ENCODE results near the gene BACE2.
A peak's percentile ranks its signal among the peaks of the same experiment; 100 is the strongest.
"Not testable (repeated sequence)": the region's sequence is repeated elsewhere in the genome, so short reads cannot be mapped to it uniquely, and the experiment has no call there.

BACE2 gene

GRCh38 chr21:41186755-41187536 lies 19.0 kb downstream of the BACE2 start:
- DNase-seq = no peak

- no peak for DNase-seq
Observed at GRCh38 chr21:41187537-41188025, 19.6 kb downstream of the BACE2 start.

- DNase-seq = no peak
Observed at GRCh38 chr21:41188486-41189149, 20.7 kb downstream of the BACE2 start.

- DNase-seq = no peak
Observed at GRCh38 chr21:41189150-41189745, 21.3 kb downstream of the BACE2 start.

GRCh38 chr21:41192552-41192951 lies 24.6 kb downstream of the BACE2 start:
- not testable (repeated sequence) for DNase-seq

GRCh38 chr21:41195311-41195710 lies 27.4 kb downstream of the BACE2 start:
- no peak for DNase-seq

- no peak for DNase-seq
Observed at GRCh38 chr21:41196993-41197392, 29.0 kb downstream of the BACE2 start.

- DNase-seq = no peak
Observed at GRCh38 chr21:41197582-41197981, 29.6 kb downstream of the BACE2 start.

- DNase-seq = not testable (repeated sequence)
Observed at GRCh38 chr21:41198647-41199046, 30.7 kb downstream of the BACE2 start.

GRCh38 chr21:41199123-41199522 lies 31.2 kb downstream of the BACE2 start:
- no peak for DNase-seq

- no peak for DNase-seq
Observed at GRCh38 chr21:41199588-41199987, 31.6 kb downstream of the BACE2 start.

- no peak for DNase-seq
Observed at GRCh38 chr21:41201385-41201784, 33.4 kb downstream of the BACE2 start.

- no peak for DNase-seq
Observed at GRCh38 chr21:41204736-41205135, 36.8 kb downstream of the BACE2 start.

GRCh38 chr21:41207401-41208375 lies 39.7 kb downstream of the BACE2 start:
- DNase-seq = no peak

GRCh38 chr21:41208376-41208763 lies 40.4 kb downstream of the BACE2 start:
- DNase-seq = no peak

- no peak for DNase-seq
Observed at GRCh38 chr21:41209016-41209619, 41.2 kb downstream of the BACE2 start.

GRCh38 chr21:41210426-41211059 lies 42.6 kb downstream of the BACE2 start:
- DNase-seq = no peak

GRCh38 chr21:41211060-41211805 lies 43.3 kb downstream of the BACE2 start:
- DNase-seq = peak; percentile 2 to 57

GRCh38 chr21:41213021-41213420 lies 45.1 kb downstream of the BACE2 start:
- no peak for DNase-seq

GRCh38 chr21:41215856-41216408 lies 48.0 kb downstream of the BACE2 start:
- no peak for DNase-seq

- no peak for DNase-seq
Observed at GRCh38 chr21:41216486-41216885, 48.5 kb downstream of the BACE2 start.

Data from NCI-H524 (cell line).